MM.1S (cell line): ENCODE data around the gene CIB2.

Source experiments
- DNase-seq: peaks from one replicate; pipeline ENCODE4 v3.0.0-alpha.2; 2015
- H2AFZ ChIP-seq: fragments of 300-600 bp; sonication (generic); 2 replicates; pipeline ENCODE4 v1.6.0; 2016; ENCODE audit warnings: antibody characterized with exemption, low read length
- H3F3A ChIP-seq: fragments of 300-600 bp; sonication (generic); 2 replicates; pipeline ENCODE4 v1.6.1; 2016; ENCODE audit warnings: mild to moderate bottlenecking, antibody characterized with exemption, low read length, moderate library complexity, mixed read lengths; ENCODE audit not compliant: insufficient read depth
- H3K27ac ChIP-seq: fragments of 300-600 bp; sonication (generic); 2 replicates; pipeline ENCODE4 v1.5.1; 2016; ENCODE audit warnings: mild to moderate bottlenecking, low read length
- H3K27me3 ChIP-seq: fragments of 300-600 bp; sonication (generic); replicated peaks from 2 replicates; pipeline ENCODE4 v1.6.0; 2016; ENCODE audit warnings: low read length; ENCODE audit not compliant: insufficient read depth
- H3K36me3 ChIP-seq: fragments of 300-600 bp; sonication (generic); replicated peaks from 2 replicates; pipeline ENCODE4 v1.6.1; 2016; ENCODE audit warnings: mild to moderate bottlenecking, low read length, mixed read lengths; ENCODE audit not compliant: insufficient read depth
- H3K4me1 ChIP-seq: fragments of 300-600 bp; sonication (generic); 2 replicates; pipeline ENCODE4 v1.6.1; 2016; ENCODE audit warnings: low read length, mixed read lengths
- H3K4me2 ChIP-seq: fragments of 300-600 bp; sonication (generic); 2 replicates; pipeline ENCODE4 v1.6.0; 2016; ENCODE audit warnings: low read depth, low read length
- H3K4me3 ChIP-seq: fragments of 300-600 bp; sonication (generic); 2 replicates; pipeline ENCODE4 v1.5.1; 2016; ENCODE audit warnings: low read length, mixed read lengths
- H3K79me2 ChIP-seq: fragments of 300-600 bp; sonication (generic); 2 replicates; pipeline ENCODE4 v1.6.1; 2016; ENCODE audit warnings: mixed run types, low read length, mixed read lengths
- H3K9ac ChIP-seq: fragments of 300-600 bp; sonication (generic); 2 replicates; pipeline ENCODE4 v1.6.1; 2016; ENCODE audit warnings: low read length, mixed read lengths
- H3K9me2 ChIP-seq: fragments of 300-600 bp; sonication (generic); replicated peaks from 2 replicates; pipeline ENCODE4 v1.6.1; 2016; ENCODE audit warnings: mild to moderate bottlenecking, low read length, mixed read lengths; ENCODE audit not compliant: insufficient read depth
- H3K9me3 ChIP-seq: fragments of 300-600 bp; sonication (generic); replicated peaks from 2 replicates; pipeline ENCODE4 v1.6.1; 2016; ENCODE audit warnings: mild to moderate bottlenecking, low read length, mixed read lengths; ENCODE audit not compliant: insufficient read depth
- H4K20me1 ChIP-seq: fragments of 300-600 bp; sonication (generic); 2 replicates; pipeline ENCODE4 v1.6.1; 2016; ENCODE audit warnings: mild to moderate bottlenecking, low read length, moderate library complexity, mixed read lengths; ENCODE audit not compliant: insufficient read depth
- EZH2 ChIP-seq: fragments of 300-600 bp; sonication (generic); optimal IDR thresholded peaks from 2 replicates; pipeline ENCODE3; 2017; ENCODE audit warnings: low read depth, mild to moderate bottlenecking, antibody characterized with exemption, low read length, mixed read lengths
- EZH2phosphoT487 ChIP-seq: fragments of 300-600 bp; sonication (generic); IDR thresholded peaks from 2 replicates; pipeline ENCODE4 v1.6.1; 2018; ENCODE audit warnings: antibody characterized with exemption, low read length
- TF ChIP-seq, protein P1 (sequence below): fragments of 300-600 bp; sonication (generic); IDR thresholded peaks from 2 replicates; pipeline ENCODE4 v1.5.1; 2016; ENCODE audit warnings: antibody characterized with exemption, low read length, mixed read lengths

Gene CIB2

DNA sequence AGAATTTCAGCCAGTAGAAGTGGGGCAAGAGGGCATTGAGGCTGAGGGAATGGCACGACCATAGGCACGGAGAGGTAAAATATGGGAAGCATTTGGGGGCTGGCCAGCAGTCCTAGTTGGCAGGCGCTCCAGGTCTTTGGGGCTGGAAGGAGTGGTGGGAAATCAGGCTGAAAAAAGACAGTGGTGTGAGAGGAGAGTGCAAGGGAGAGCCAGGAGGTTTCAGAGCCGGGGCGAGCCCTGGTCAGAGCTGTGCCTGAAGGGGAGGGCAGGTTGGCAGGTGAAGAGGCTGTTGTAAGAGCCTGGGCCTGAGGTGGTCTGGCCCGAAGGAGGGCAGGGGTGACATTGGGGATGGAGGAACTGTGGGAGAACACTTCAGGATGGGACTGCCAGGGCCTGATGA is 16.3 kb upstream of the CIB2 start:
- Histone ChIP-seq H3K4me3 (no peak overlapping the region), H3K79me2 (peaks cover 31% of the 10 kb centered on the region), H3K4me2 (no peak overlapping the region), H3K9me3 (no peaks in the 10 kb centered on the region), H3K27me3 (no peaks in the 10 kb centered on the region), H3F3A (no peaks in the 10 kb centered on the region), H3K27ac (no peak overlapping the region), H3K4me1 (peaks cover 11% of the 10 kb centered on the region), H3K36me3 (0 out of 2 replicates have a peak, but pooled peaks cover 5% of the 10 kb centered on the region), H3K9ac (no peak overlapping the region), H4K20me1 (no peaks in the 10 kb centered on the region), H2AFZ (no peak overlapping the region), H3K9me2 (no peaks in the 10 kb centered on the region)
- DNase-seq = no peak
- TF ChIP-seq EZH2phosphoT487 (no peak), EZH2 (no peak)
- TF ChIP-seq, protein P1, sequence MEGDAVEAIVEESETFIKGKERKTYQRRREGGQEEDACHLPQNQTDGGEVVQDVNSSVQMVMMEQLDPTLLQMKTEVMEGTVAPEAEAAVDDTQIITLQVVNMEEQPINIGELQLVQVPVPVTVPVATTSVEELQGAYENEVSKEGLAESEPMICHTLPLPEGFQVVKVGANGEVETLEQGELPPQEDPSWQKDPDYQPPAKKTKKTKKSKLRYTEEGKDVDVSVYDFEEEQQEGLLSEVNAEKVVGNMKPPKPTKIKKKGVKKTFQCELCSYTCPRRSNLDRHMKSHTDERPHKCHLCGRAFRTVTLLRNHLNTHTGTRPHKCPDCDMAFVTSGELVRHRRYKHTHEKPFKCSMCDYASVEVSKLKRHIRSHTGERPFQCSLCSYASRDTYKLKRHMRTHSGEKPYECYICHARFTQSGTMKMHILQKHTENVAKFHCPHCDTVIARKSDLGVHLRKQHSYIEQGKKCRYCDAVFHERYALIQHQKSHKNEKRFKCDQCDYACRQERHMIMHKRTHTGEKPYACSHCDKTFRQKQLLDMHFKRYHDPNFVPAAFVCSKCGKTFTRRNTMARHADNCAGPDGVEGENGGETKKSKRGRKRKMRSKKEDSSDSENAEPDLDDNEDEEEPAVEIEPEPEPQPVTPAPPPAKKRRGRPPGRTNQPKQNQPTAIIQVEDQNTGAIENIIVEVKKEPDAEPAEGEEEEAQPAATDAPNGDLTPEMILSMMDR = no peak

DNA sequence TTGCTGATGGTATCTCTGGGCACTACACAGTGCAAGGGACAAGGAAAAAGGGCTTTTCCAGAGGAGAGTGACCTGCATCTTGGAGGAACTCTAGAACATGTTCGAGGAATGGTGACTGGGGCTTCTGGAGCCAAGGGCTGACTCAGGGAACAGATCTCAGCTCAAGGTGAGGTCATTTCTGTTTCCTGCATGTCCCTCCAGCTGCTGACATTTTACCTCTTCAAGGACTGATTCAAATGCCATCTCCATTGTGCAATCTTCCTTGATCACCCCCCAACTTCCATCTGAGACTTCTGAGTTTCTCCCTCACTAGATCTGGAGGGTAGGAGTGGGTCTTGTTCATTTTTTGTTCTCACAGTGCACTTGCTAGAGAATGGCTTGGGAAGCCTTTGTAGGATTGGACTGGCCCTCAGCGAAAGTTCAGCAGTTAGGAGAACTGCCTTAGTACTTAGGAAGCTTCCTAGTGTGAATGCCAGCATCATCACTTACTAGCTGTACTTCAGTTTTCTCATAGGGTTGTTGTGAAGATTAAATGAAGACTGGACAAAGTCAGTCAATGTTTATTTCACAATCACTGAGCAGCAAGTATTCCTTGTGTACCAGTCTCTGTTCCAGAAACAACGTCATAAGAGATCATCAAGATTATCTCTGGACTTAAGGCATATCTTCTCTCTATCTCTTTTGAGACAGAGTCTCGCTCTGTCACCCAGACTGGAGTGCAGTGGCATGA is 15.3 kb upstream of the CIB2 start:
- Histone ChIP-seq H2AFZ (no peak overlapping the region), H3K9ac (no peak overlapping the region), H3K4me3 (no peak overlapping the region), H3K9me2 (no peaks in the 10 kb centered on the region), H3K9me3 (no peaks in the 10 kb centered on the region), H3K4me2 (no peak overlapping the region), H3K79me2 (peaks cover 24% of the 10 kb centered on the region), H3K36me3 (0 out of 2 replicates have a peak, but pooled peaks cover 5% of the 10 kb centered on the region), H3K27ac (no peak overlapping the region), H3K4me1 (peaks cover 11% of the 10 kb centered on the region), H3F3A (no peaks in the 10 kb centered on the region), H3K27me3 (no peaks in the 10 kb centered on the region), H4K20me1 (no peaks in the 10 kb centered on the region)
- no peak for DNase-seq
- TF ChIP-seq EZH2 (no peak), EZH2phosphoT487 (no peak)
- TF ChIP-seq, protein P1 = no peak

GRCh38 chr15:78142332-78142731 is 11.1 kb upstream of the CIB2 start:
- H3K4me3 ChIP-seq = no peak overlapping the region
- no peaks in the 10 kb centered on the region for H3K4me1 ChIP-seq
- DNase-seq = no peak
- no peak overlapping the region for H3K4me2 ChIP-seq
- no peaks in the 10 kb centered on the region for H3K9me3 ChIP-seq
- H3K9ac ChIP-seq = no peak overlapping the region
- no peak overlapping the region for H3K27ac ChIP-seq
- H3K36me3 ChIP-seq = no peaks in the 10 kb centered on the region
- no peak overlapping the region for H2AFZ ChIP-seq
- TF ChIP-seq EZH2 = no peak
- no peak for TF ChIP-seq EZH2phosphoT487
- TF ChIP-seq, protein P1 = no peak
- H4K20me1 ChIP-seq = no peaks in the 10 kb centered on the region
- H3K27me3 ChIP-seq = no peaks in the 10 kb centered on the region
- H3K9me2 ChIP-seq = no peaks in the 10 kb centered on the region
- no peaks in the 10 kb centered on the region for H3K79me2 ChIP-seq
- no peaks in the 10 kb centered on the region for H3F3A ChIP-seq
